H9 (cell line): ENCODE measurements around the gene CDR2L. TPM values are rescaled to one million over a fixed set of nuclear protein-coding genes. Genes with fewer than 3 reads are reported as not detected.

ENCODE experiments used
- DNase-seq: peaks from one replicate; pipeline ENCODE4 v3.0.0-alpha.2; 2017
- H2AFZ ChIP-seq: one replicate; pipeline ENCODE4 v1.6.1; 2013; ENCODE audit warnings: mild to moderate bottlenecking, low read length, control low read depth, moderate library complexity
- H2AK5ac ChIP-seq: 2 replicates; pipeline ENCODE4 v1.6.1; 2013; ENCODE audit warnings: low read length, control low read depth, mixed read lengths; ENCODE audit not compliant: insufficient read length
- H2BK120ac ChIP-seq: one replicate; pipeline ENCODE4 v1.6.1; 2013; ENCODE audit warnings: low read depth, mild to moderate bottlenecking, low read length, control low read depth, inconsistent platforms; ENCODE audit not compliant: poor library complexity, severe bottlenecking
- H2BK12ac ChIP-seq: 2 replicates; pipeline ENCODE4 v1.6.1; 2013; ENCODE audit warnings: low read length, control low read depth, mixed read lengths, low read depth; ENCODE audit not compliant: insufficient read length
- H2BK15ac ChIP-seq: 2 replicates; pipeline ENCODE4 v1.6.1; 2013; ENCODE audit warnings: low read depth, low read length, control low read depth
- H2BK20ac ChIP-seq: one replicate; pipeline ENCODE4 v1.6.1; 2013; ENCODE audit warnings: low read depth, mild to moderate bottlenecking, low read length, control low read depth, inconsistent platforms; ENCODE audit not compliant: poor library complexity, severe bottlenecking
- H2BK5ac ChIP-seq: 2 replicates; pipeline ENCODE4 v1.6.1; 2013; ENCODE audit warnings: low read length, control low read depth, mixed read lengths; ENCODE audit not compliant: insufficient read length
- H3K14ac ChIP-seq: 2 replicates; pipeline ENCODE4 v1.6.1; 2013; ENCODE audit warnings: low read length, control low read depth; ENCODE audit not compliant: insufficient read depth
- H3K18ac ChIP-seq: 2 replicates; pipeline ENCODE4 v1.6.1; 2013; ENCODE audit warnings: low read depth, mild to moderate bottlenecking, mixed read lengths, low read length, control low read depth; ENCODE audit not compliant: insufficient read length
- H3K23ac ChIP-seq: 2 replicates; pipeline ENCODE4 v1.6.1; 2013; ENCODE audit warnings: low read length, control low read depth, mixed read lengths, low read depth; ENCODE audit not compliant: insufficient read length
- H3K23me2 ChIP-seq: 2 replicates; pipeline ENCODE4 v1.6.1; 2013; ENCODE audit warnings: low read depth, mild to moderate bottlenecking, mixed read lengths, low read length, control low read depth; ENCODE audit not compliant: insufficient read length, poor library complexity, severe bottlenecking
- H3K27ac ChIP-seq: 2 replicates; pipeline ENCODE4 v1.5.1; 2013; ENCODE audit warnings: low read length, control low read depth, mixed read lengths, low read depth; ENCODE audit not compliant: insufficient read length
- H3K27me3 ChIP-seq: 2 replicates; pipeline ENCODE4 v1.6.1; 2013; ENCODE audit warnings: low read length, control low read depth, inconsistent platforms; ENCODE audit not compliant: insufficient read depth
- H3K4ac ChIP-seq: 2 replicates; pipeline ENCODE4 v1.6.1; 2013; ENCODE audit warnings: low read depth, mild to moderate bottlenecking, control low read depth, inconsistent platforms, low read length, moderate library complexity
- H3K4me1 ChIP-seq: 2 replicates; pipeline ENCODE4 v1.6.1; 2013; ENCODE audit warnings: low read length, control low read depth, inconsistent platforms; ENCODE audit not compliant: insufficient read depth
- H3K4me2 ChIP-seq: 2 replicates; pipeline ENCODE4 v1.6.1; 2013; ENCODE audit warnings: low read length, control low read depth, mixed read lengths; ENCODE audit not compliant: insufficient read length, insufficient read depth
- H3K56ac ChIP-seq: 2 replicates; pipeline ENCODE4 v1.6.1; 2013; ENCODE audit warnings: low read depth, mild to moderate bottlenecking, mixed read lengths, low read length, control low read depth; ENCODE audit not compliant: insufficient read length
- H3K79me1 ChIP-seq: 2 replicates; pipeline ENCODE4 v1.6.1; 2013; ENCODE audit warnings: low read depth, mild to moderate bottlenecking, moderate library complexity, low read length, control low read depth, inconsistent platforms; ENCODE audit not compliant: insufficient read depth, poor library complexity, severe bottlenecking
- H3K79me2 ChIP-seq: 2 replicates; pipeline ENCODE4 v1.6.1; 2013; ENCODE audit warnings: low read length, control low read depth, inconsistent platforms; ENCODE audit not compliant: insufficient read depth
- H3K9ac ChIP-seq: 2 replicates; pipeline ENCODE4 v1.6.1; 2013; ENCODE audit warnings: low read length, control low read depth, mixed read lengths; ENCODE audit not compliant: insufficient read length; ENCODE audit errors: extremely low read depth
- H3K9me3 ChIP-seq: one replicate; pipeline ENCODE4 v1.6.1; 2013; ENCODE audit warnings: low read depth, low read length, inconsistent platforms; ENCODE audit not compliant: control insufficient read depth
- H3T11ph ChIP-seq: one replicate; pipeline ENCODE4 v1.6.1; 2013; ENCODE audit warnings: mild to moderate bottlenecking, low read length, control low read depth, inconsistent platforms
- H4K20me1 ChIP-seq: one replicate; pipeline ENCODE4 v1.6.1; 2013; ENCODE audit not compliant: control insufficient read depth, insufficient read length, insufficient read depth
- H4K5ac ChIP-seq: 2 replicates; pipeline ENCODE4 v1.6.1; 2013; ENCODE audit warnings: low read depth, mild to moderate bottlenecking, mixed read lengths, low read length, control low read depth; ENCODE audit not compliant: insufficient read length
- H4K8ac ChIP-seq: replicated peaks from 2 replicates; pipeline ENCODE4 v1.6.1; 2013; ENCODE audit warnings: low read length, control low read depth, mixed read lengths, low read depth; ENCODE audit not compliant: insufficient read length
- H4K91ac ChIP-seq: 2 replicates; pipeline ENCODE4 v1.6.1; 2013; ENCODE audit warnings: low read depth, mild to moderate bottlenecking, moderate library complexity, mixed read lengths, low read length, control low read depth; ENCODE audit not compliant: insufficient read length
- H3K27ac Mint-ChIP-seq, 3 experiments: 2 replicates in 2 of 3; 3 replicates in 1 of 3; pipeline ENCODE4 v1.8.0; 2020 to 2021; ENCODE audit warnings: mixed read lengths in 3 of 3, mild to moderate bottlenecking in 1 of 3, moderate library complexity in 1 of 3
- H3K27me3 Mint-ChIP-seq: 2 replicates; pipeline ENCODE4 v1.8.0; 2021; ENCODE audit warnings: low read depth, mild to moderate bottlenecking, moderate library complexity, mixed read lengths
- H3K36me3 Mint-ChIP-seq, 3 experiments: 2 replicates in 2 of 3; 3 replicates in 1 of 3; pipeline ENCODE4 v1.8.0; 2020 to 2021; ENCODE audit warnings: low read depth in 3 of 3, mixed read lengths in 3 of 3; ENCODE audit not compliant: insufficient read depth in 1 of 3
- H3K4me1 Mint-ChIP-seq, 2 experiments: 2 replicates each; pipeline ENCODE4 v1.8.0; 2020; ENCODE audit warnings: mixed read lengths in 2 of 2
- H3K4me3 Mint-ChIP-seq, 2 experiments: 2 replicates in 1 of 2; 3 replicates in 1 of 2; pipeline ENCODE4 v1.8.0; 2020 to 2021; ENCODE audit warnings: mild to moderate bottlenecking in 2 of 2, mixed read lengths in 2 of 2, moderate library complexity in 1 of 2
- H3K9me3 Mint-ChIP-seq, 2 experiments: 2 replicates in 1 of 2; 3 replicates in 1 of 2; pipeline ENCODE4 v1.8.0; 2020; ENCODE audit warnings: mild to moderate bottlenecking in 2 of 2, mixed read lengths in 2 of 2, moderate library complexity in 1 of 2
- WGBS: extraction: QIAGEN DNeasy Blood & Tissue Kit; methylation state at CpG from one replicate; pipeline ENCODE4 v1.1.7; 2013; ENCODE audit warnings: missing lambda C conversion rate, low lambda C conversion rate, mixed read lengths; ENCODE audit not compliant: insufficient read length; ENCODE audit errors: extremely low coverage; 5-methylcytosine and 5-hydroxymethylcytosine counted together
- total RNA-seq: library from RNA; stranded (reverse); gene quantifications from 2 replicates; pipeline ENCODE4 v1.2.1, GENCODE V29; 2021
- TF ChIP-seq, protein P1 (sequence below): fragments of 200-600 bp; sonication (generic); conservative IDR thresholded peaks from 3 replicates; pipeline ENCODE4 v1.8.0; 2021; ENCODE audit warnings: antibody characterized with exemption, mild to moderate bottlenecking

Gene CDR2L
- total RNA-seq, 1 experiment from 2014 or later = 23.3 TPM

DNA sequence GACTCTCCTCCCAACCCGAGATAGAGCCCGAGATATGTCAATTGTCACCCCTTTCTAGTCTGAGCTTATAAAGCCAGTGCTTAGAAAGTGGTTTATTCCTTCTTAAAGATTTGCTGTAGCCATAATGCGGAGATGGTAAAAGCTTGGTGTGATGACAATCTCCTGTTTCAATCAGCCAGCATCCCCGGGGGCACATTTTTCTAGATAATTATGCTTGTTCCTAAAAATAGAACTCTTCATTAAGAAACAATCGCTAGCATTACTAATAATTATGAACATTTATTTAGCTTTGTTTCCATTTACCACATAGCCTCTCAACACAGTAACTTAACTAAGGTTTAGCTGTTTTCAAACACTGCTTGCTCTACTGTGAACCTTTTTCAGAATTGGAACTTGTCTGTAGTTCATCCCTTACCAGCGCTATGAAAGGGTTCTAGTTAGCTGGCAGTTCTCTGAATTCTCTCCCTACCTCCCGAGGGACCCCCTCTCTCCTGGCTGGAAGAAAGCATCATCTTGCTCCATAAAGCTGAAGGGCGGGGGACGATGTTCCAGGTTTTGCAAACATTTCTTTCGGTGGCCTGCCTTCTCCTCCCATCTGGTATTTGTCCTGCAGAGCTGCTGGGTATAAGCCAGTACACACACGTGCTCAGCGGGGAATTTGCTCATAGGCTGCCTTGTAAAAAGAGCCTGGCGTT lies 24.1 kb downstream of the CDR2L start:
- Histone ChIP-seq H3K14ac (peak overlapping the region; percentile 60; the same call in 1 of the 2 replicates), H4K5ac (no peak overlapping the region), H3K9ac (peak overlapping the region; percentile 59), H3K18ac (no peak overlapping the region), H3K23ac (no peak overlapping the region), H3K4ac (no peak overlapping the region), H3K79me2 (no peaks in the 10 kb centered on the region), H3K27me3 (no peaks in the 10 kb centered on the region), H4K91ac (no peak overlapping the region), H2BK120ac (no peak overlapping the region), H3K4me2 (peak overlapping the region; percentile 97), H3K79me1 (no peaks in the 10 kb centered on the region), H2BK5ac (no peak overlapping the region), H3K27ac (peak overlapping the region; percentile 63), H3K23me2 (peaks cover 10% of the 10 kb centered on the region), H3K4me1 (no peaks in the 10 kb centered on the region; the same call in 1 of the 2 replicates), H3K56ac (no peak overlapping the region), H3K9me3 (no peaks in the 10 kb centered on the region), H4K8ac (no peak overlapping the region), H4K20me1 (no peaks in the 10 kb centered on the region), H2BK20ac (no peak overlapping the region), H2AK5ac (no peak overlapping the region), H3T11ph (no peak overlapping the region), H2BK12ac (no peak overlapping the region), H2BK15ac (no peak overlapping the region), H2AFZ (no peak overlapping the region)
- H3K4me1 Mint-ChIP-seq = peaks cover 23 to 25% of the 10 kb centered on the region in 2 experiments
- peaks cover 4 to 13% (median 4%) of the 10 kb centered on the region in 3 experiments; a peak in 4 of 7 replicates for H3K36me3 Mint-ChIP-seq
- peak overlapping the region; percentile 66 to 98 (median 96); a peak in 6 of 7 replicates for H3K27ac Mint-ChIP-seq
- H3K27me3 Mint-ChIP-seq = peaks cover 2% of the 10 kb centered on the region
- peak overlapping the region; percentile 87 for H3K4me3 Mint-ChIP-seq
- WGBS = no CpG with 5 or more reads among the region's 13 CpGs
- no peaks in the 10 kb centered on the region for H3K9me3 Mint-ChIP-seq
- DNase-seq = no peak
- TF ChIP-seq, protein P1, sequence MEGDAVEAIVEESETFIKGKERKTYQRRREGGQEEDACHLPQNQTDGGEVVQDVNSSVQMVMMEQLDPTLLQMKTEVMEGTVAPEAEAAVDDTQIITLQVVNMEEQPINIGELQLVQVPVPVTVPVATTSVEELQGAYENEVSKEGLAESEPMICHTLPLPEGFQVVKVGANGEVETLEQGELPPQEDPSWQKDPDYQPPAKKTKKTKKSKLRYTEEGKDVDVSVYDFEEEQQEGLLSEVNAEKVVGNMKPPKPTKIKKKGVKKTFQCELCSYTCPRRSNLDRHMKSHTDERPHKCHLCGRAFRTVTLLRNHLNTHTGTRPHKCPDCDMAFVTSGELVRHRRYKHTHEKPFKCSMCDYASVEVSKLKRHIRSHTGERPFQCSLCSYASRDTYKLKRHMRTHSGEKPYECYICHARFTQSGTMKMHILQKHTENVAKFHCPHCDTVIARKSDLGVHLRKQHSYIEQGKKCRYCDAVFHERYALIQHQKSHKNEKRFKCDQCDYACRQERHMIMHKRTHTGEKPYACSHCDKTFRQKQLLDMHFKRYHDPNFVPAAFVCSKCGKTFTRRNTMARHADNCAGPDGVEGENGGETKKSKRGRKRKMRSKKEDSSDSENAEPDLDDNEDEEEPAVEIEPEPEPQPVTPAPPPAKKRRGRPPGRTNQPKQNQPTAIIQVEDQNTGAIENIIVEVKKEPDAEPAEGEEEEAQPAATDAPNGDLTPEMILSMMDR = no peak
